Adrenal gland (tissue), 12 donors: ENCODE results near the gene NAA38. TPM values are rescaled to one million over a fixed set of nuclear protein-coding genes. Genes with fewer than 3 reads are reported as not detected.

Source experiments
- DNase-seq, 7 donors: peaks; one replicate each; pipeline ENCODE4 v3.0.0-alpha.2; 2019 to 2020
- H3K27ac ChIP-seq, 5 donors: fragments of 200-600 bp; sonication (generic) in 4 of 5; 1 replicate in 3 of 5; 2 replicates in 2 of 5; pipeline versions ENCODE4 v1.5.1 to v1.8.0; 2016 to 2020; ENCODE audit warnings: mild to moderate bottlenecking in 1 of 5
- H3K27me3 ChIP-seq: fragments of 200-600 bp; 2 replicates; pipeline ENCODE4 v1.8.0; 2021
- H3K36me3 ChIP-seq, 2 donors: fragments of 200-600 bp; replicated peaks in 1 of 2; 1 replicate in 1 of 2; 2 replicates in 1 of 2; pipeline versions ENCODE4 v1.5.1 to v1.8.0; 2018 to 2022
- H3K4me1 ChIP-seq, 2 donors: fragments of 200-600 bp; replicated peaks in 1 of 2; 1 replicate in 1 of 2; 2 replicates in 1 of 2; pipeline versions ENCODE4 v1.5.1 to v1.8.0; 2018 to 2021
- H3K4me3 ChIP-seq, 4 donors: fragments of 200-600 bp; sonication (generic) in 3 of 4; one replicate each; pipeline ENCODE4 v1.5.1; 2016 to 2018
- H3K9me3 ChIP-seq, 3 donors: fragments of 200-600 bp; sonication (generic) in 1 of 3; replicated peaks in 1 of 3; 1 replicate in 2 of 3; 2 replicates in 1 of 3; pipeline versions ENCODE4 v1.5.1 to v1.8.0; 2016 to 2021
- POLR2A ChIP-seq, 2 donors: fragments of 450-650 bp; IDR thresholded peaks; one replicate each; pipeline ENCODE4 v1.6.1; 2017; ENCODE audit warnings: antibody characterized with exemption in 2 of 2, mild to moderate bottlenecking in 2 of 2, moderate library complexity in 1 of 2
- WGBS, 4 donors: extraction: QIAGEN DNeasy Blood & Tissue Kit in 2 of 4; methylation state at CpG; one replicate each; pipeline versions ENCODE4 v1.1.5 to v1.1.7; 2013 to 2017; 5-methylcytosine and 5-hydroxymethylcytosine counted together
- intact Hi-C, 2 donors: fragments of 100-400 bp; cut with DNase I; formaldehyde crosslinking; loops; one replicate each; pipeline versions ENCODE4 v1.14.1 to v1.15.0; 2022 to 2023
- polyA plus RNA-seq, 3 donors: library from polyadenylated mRNA; stranded (reverse); fragments of 200-250 nt in 2 of 3; fragments of 350-450 nt in 1 of 3; fragmentation: Illumina TruSeq in 1 of 3; extraction: RNeasy Lipid Tissue Mini Kit (QIAGEN cat#74804) in 1 of 3; gene quantifications; one replicate each; pipeline ENCODE4 v1.2.3, GENCODE V29; 2013 to 2014
- total RNA-seq, 9 donors: library from RNA; depleted of rRNA in 4 of 9; stranded (reverse); fragments of >200 nt in 4 of 9; fragments of 120-200 nt in 1 of 9; fragmentation: NEBNext Ultra II Directional in 1 of 9; extraction: Animal tissue kit (Norgen Biotek cat#: 25700) in 1 of 9; gene quantifications; one replicate each; pipeline versions ENCODE4 v1.1.0 to v1.2.4, GENCODE V29; 2013 to 2023
- TF ChIP-seq, protein P1 (sequence below), 6 experiments: fragments of 450-650 bp in 4 of 6; fragments of 200-600 bp in 2 of 6; sonication (generic) in 1 of 6; IDR thresholded peaks; 1 replicate in 5 of 6; 2 replicates in 1 of 6; pipeline versions ENCODE4 v1.5.1 to v1.8.0; 2016 to 2021; ENCODE audit warnings: antibody characterized with exemption in 6 of 6, mild to moderate bottlenecking in 2 of 6, moderate library complexity in 1 of 6
- donor health status: healthy with polysubstance abuse.
- donor health status: Bipolar disorder and iron deficiency.
- donor health status: DM: yes; HTN: yes; CAD: no.
- donor health status: DM: no; HTN: no; CAD: no.
- donor health status: DM: no; HTN: no; CAD: no.
- donor health status: DM: yes; HTN: yes; CAD: no.

NAA38 gene
- total and polyA plus RNA-seq, 12 donors, result 34.5 to 424 (median 128) TPM

DNA sequence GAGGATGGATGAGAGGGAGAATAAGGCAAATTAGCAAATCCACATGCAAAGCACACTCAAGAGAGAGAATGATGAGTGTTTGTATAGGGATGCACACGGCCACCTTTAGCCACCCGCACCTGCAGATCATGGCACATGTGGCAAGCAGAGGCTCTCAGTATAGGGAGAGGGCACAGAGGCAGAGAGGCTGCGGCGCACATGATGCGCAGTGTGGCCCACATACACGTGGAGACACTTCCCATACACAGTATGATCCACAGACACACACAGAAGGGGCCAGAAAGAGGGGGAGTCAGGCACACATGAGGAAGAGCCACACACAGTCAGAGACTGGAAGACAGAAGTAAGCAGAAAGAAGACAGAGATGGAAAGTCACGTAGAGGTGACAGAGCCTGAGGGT, 24.7 kb upstream of the NAA38 start:
- TF ChIP-seq, protein P1, sequence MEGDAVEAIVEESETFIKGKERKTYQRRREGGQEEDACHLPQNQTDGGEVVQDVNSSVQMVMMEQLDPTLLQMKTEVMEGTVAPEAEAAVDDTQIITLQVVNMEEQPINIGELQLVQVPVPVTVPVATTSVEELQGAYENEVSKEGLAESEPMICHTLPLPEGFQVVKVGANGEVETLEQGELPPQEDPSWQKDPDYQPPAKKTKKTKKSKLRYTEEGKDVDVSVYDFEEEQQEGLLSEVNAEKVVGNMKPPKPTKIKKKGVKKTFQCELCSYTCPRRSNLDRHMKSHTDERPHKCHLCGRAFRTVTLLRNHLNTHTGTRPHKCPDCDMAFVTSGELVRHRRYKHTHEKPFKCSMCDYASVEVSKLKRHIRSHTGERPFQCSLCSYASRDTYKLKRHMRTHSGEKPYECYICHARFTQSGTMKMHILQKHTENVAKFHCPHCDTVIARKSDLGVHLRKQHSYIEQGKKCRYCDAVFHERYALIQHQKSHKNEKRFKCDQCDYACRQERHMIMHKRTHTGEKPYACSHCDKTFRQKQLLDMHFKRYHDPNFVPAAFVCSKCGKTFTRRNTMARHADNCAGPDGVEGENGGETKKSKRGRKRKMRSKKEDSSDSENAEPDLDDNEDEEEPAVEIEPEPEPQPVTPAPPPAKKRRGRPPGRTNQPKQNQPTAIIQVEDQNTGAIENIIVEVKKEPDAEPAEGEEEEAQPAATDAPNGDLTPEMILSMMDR (IDR thresholded peaks at IDR 0.05), result no peak
- no peak for TF ChIP-seq POLR2A (IDR thresholded peaks at IDR 0.05)
- Histone ChIP-seq H3K27me3 (no peaks in the 10 kb centered on the region), H3K4me3 (no peak overlapping the region), H3K4me1 (peaks cover 11 to 37% of the 10 kb centered on the region in 2 donors), H3K27ac (peak overlapping the region in 1 of 5 donors; percentile 63), H3K36me3 (peaks cover 0 to 16% of the 10 kb centered on the region in 2 donors), H3K9me3 (no peaks in the 10 kb centered on the region)
- 64 to 77% (median 74%) methylated on average over 7 of the region's 7 CpGs for WGBS, 4 donors
- no peak for DNase-seq
- intact Hi-C loops, result no loop called here

DNA sequence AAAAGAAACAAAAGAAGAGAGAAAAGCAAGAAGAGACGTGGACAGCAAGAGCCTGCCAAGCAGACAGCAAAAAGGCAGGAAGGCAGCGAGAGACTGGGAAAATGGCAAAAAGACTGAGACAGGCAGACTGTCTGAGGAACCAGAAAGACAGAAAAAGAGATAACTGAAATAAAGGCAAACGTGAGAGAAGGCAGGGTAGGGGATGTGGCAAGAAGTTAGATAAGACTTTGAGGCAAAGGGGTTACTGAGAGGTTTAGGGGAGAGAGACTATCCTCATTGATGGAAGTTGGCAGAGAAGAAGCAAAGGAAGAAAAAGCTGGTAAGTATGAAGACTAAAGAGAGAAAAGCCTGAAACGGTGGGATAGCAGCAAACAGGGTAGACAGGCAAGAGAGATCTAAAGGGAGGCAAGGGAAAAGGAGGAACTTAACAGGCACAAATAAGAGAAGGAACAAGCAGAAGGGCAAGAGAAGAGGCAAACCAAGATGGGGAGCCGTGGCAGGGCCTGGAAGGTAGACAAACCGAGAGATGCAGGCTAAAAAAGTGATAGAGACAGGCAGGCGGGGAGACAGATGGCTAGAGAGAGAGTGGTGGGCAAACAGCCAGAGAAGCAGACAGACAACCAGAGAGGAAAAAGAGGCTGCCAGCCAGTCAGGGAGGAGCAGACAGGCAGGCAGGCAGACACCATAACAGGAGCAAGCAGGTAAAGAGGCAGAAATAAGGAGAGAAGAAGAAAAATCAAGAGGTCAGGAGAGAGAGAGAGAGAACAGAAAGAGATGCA, 24.1 kb upstream of the NAA38 start:
- Histone ChIP-seq H3K36me3 (peaks cover 0 to 16% of the 10 kb centered on the region in 2 donors), H3K27ac (peak overlapping the region in 1 of 5 donors; percentile 63), H3K27me3 (no peaks in the 10 kb centered on the region), H3K9me3 (no peaks in the 10 kb centered on the region), H3K4me3 (no peak overlapping the region), H3K4me1 (peaks cover 5 to 31% of the 10 kb centered on the region in 2 donors)
- 44 to 51% (median 45%) methylated on average over 7 of the region's 7 CpGs for WGBS, 4 donors
- intact Hi-C loops, result no loop called here
- TF ChIP-seq, protein P1 (IDR thresholded peaks at IDR 0.05), result no peak
- TF ChIP-seq POLR2A (IDR thresholded peaks at IDR 0.05), result no peak
- DNase-seq, result peak in 4 of 7 donors; percentile 44 to 77 (median 53)

DNA sequence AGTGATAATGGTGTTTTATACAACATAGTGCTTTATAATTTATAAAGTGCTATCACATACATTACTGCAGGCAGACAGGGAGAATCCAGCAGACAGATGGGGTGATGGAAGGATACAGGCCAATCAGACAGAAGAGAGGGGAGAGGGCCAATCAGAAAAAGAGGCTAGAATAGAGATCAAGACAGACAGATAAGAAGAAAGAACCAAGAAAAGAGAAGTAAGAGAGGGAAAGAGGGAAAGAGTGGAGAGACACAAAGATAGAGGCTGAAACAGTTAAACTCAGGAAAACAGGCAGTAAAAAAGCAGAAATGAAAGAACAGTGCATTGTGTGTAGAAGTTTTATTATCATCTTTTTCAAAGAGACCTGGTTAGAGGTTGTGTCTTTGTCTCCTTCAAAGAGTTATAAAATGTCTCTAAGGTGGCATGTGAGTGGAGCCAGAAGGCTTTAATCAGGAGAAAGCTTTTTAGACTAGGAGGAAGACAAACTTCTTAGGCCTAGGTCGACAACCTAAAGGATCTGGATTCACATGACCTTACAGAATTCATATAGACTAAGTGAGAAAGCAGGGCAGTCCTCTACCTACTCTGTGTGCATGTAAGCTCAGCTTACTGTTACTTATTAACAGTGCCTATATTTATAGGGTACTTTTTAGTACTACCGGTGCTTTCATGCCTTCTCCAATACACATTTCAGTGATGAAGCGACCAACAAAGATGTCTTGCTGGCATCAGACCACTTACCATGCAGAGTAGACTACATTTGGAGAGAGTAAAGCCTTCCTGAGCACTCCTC, 22.9 kb upstream of the NAA38 start:
- Histone ChIP-seq H3K4me3 (no peak overlapping the region), H3K27ac (no peak overlapping the region), H3K36me3 (peaks cover 0 to 16% of the 10 kb centered on the region in 2 donors), H3K27me3 (no peaks in the 10 kb centered on the region), H3K9me3 (no peaks in the 10 kb centered on the region), H3K4me1 (peaks cover 0 to 28% of the 10 kb centered on the region in 2 donors)
- intact Hi-C loops, result no loop called here
- no peak for DNase-seq
- TF ChIP-seq, protein P1 (IDR thresholded peaks at IDR 0.05), result no peak
- no peak for TF ChIP-seq POLR2A (IDR thresholded peaks at IDR 0.05)
- WGBS, 4 donors, result 78 to 86% (median 82%) methylated on average over 3 of the region's 3 CpGs

DNA sequence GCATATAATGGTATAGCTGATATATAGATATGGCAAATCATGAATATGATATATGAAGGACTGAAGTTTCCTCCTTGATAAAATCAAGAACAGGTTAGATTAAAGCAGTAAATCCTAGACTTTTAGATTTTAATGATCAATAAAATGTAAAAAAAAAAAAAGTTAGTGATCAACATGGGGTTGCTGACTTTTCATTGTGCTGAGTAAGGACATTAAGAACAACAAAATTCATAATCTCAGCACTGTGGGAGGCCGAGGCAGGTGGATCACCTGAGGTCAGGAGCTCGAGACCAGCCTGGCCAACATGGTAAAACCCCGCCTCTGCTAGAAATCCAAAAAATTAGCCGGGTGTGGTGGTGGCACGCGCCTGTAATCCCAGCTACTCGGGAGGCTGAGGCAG, 20.9 kb upstream of the NAA38 start:
- intact Hi-C loops, result loop anchor here in 1 of 2 donors (2.0 kb wide), 1 partner anchor 13 kb away; no protein-coding TSS in a partner anchor
- no peak for TF ChIP-seq POLR2A (IDR thresholded peaks at IDR 0.05)
- TF ChIP-seq, protein P1 (IDR thresholded peaks at IDR 0.05), result no peak
- Histone ChIP-seq H3K27ac (no peak overlapping the region), H3K9me3 (no peaks in the 10 kb centered on the region), H3K27me3 (no peaks in the 10 kb centered on the region), H3K4me1 (peaks cover 0 to 21% of the 10 kb centered on the region in 2 donors), H3K4me3 (no peak overlapping the region), H3K36me3 (peaks cover 0 to 19% of the 10 kb centered on the region in 2 donors)
- DNase-seq, result no peak
- WGBS, 4 donors, result 92 to 97% (median 94%) methylated on average over 7 of the region's 7 CpGs
